SIG-M5 (cell line): ENCODE measurements around the gene VPS13C.
"Not testable (repeated sequence)": the region's sequence is repeated elsewhere in the genome, so short reads cannot be mapped to it uniquely, and the experiment has no call there.

ENCODE experiments used
- DNase-seq: peaks from one replicate; lab custom pipeline; 2025; lab: John Stamatoyannopoulos, UW

Gene VPS13C

DNA sequence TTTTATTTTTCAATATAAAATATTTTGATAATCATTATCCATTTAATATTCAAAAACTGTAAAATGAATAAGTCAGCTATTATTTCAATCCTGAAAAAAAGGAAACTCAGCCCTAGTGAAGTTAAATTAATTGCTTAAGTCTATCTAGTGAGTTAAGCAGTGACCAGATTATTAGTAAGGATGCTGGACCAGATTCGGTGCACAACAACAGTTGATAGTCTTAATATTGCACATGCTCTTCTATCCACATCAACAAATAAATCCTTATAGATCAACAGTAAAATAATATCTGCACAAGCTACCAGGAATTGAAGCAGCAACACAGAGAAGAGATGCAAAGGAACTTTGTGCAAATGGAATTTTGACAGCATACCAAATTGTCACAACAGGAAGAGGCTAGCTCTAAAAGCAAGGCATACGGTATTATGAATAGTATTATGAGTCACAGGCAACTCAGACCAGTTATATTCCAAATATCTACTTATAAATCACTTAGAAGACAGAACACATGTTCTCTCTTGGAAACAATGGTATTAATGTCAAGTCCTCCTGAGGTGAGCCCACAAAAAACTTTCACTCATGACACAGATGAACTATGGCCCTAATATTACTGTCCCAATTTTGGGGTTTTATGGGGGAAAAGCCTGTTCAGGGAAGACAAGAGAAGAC lies 24.9 kb downstream of the VPS13C start:
- no peak for DNase-seq

DNA sequence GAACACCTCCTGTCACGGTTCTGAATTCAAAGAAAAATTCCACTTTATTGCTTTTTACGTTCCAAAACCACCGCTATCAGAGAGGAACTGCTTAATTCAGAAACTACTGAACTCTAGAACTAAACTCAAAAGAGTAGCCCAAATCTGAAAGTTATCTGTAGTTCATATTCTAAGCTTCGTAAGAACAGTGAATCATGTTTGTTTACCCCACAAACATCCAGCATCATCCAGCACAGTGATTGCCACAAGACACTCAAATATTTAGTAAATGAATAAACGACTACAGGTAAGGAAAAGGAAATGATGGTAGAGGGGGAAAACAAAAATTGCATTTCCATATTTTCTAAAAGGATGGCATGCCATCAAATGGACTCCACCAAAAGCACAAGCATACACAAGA lies 32.3 kb downstream of the VPS13C start:
- no peak for DNase-seq

DNA sequence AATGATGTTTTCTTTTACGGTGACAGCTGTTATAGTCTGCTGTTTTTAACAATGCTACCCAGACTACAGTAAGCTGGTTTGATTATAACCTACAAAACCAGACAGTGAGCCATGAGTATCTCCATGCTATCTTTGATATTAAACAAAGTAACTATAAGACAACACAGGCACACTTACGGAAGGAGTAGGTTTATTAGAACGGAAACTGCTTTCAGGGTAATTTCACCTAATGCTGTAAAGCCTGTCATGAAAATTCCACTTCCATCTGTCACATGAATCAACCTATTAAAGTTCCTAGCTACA lies 33.0 kb downstream of the VPS13C start:
- no peak for DNase-seq

- DNase-seq: no peak
These were observed 33.6 kb downstream of the VPS13C start for GRCh38 chr15:62026487-62027262.

GRCh38 chr15:62021991-62022600 lies 38.2 kb downstream of the VPS13C start:
- no peak for DNase-seq

DNA sequence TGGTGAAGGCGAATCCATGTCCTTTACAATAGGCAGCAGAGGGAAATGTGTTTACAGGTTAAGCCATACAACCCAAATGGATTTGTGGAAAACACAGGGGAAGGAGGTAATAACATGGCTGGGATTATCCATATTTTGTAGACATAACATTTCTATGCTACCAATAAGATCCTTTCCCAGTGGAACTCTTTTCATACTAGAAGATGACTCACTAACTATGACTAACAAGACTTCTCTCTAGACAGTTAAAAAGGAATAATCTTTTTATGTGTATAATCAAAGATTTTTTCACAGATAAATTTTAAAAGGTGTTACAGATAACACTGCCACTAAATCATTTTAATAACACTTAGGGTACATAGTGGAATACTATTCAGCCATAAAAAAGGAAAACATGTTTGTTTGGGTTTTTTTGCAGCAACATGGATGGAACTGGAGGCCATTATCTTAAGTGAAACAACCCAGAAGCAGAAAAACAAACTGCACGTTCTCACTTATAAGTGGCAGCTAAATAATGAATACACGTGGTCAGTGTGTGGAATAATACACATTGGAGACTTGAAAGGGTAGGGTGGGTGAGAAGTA lies 39.6 kb downstream of the VPS13C start:
- no peak for DNase-seq

DNA sequence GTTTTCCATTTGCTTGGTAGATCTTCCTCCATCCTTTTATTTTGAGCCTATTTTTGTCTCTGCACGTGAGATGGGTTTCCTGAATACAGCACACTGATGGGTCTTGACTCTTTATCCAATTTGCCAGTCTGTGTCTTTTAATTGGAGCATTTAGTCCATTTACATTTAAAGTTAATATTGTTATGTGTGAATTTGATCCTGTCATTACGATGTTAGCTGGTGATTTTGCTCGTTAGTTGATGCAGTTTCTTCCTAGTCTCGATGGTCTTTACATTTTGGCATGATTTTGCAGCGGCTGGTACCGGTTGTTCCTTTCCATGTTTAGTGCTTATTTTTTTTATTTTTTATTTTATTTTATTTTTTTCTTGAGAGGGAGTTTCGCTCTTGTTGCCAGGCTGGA lies 54.9 kb downstream of the VPS13C start:
- not testable (repeated sequence) for DNase-seq

- no peak for DNase-seq
These were observed 62.5 kb downstream of the VPS13C start for GRCh38 chr15:61997786-61998185.

DNA sequence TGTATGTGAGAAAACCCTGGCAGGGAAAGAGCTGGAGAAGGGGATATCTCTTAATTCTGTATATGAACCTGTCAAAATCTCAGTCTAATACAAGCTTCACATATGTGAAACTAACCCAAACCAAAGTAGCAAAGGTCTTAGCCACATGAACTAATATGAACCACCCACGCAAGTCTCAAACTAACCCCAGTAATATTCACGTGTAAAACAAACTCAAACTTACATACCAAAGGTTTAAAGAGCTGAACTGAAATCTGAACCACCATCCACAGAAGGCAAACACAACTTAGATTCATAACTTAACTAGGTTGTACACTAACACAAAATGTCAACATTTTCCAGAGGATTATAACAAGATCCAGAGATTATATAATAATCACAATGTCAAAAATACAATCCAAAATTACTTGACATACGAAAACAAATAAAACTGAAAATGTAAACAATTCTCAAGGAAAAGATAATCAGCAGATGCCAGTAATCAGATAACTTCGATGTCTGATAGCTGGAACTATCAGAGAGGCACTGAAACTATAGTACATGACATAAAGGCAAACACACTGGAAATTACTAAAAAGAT lies 64.1 kb downstream of the VPS13C start:
- no peak for DNase-seq

DNA sequence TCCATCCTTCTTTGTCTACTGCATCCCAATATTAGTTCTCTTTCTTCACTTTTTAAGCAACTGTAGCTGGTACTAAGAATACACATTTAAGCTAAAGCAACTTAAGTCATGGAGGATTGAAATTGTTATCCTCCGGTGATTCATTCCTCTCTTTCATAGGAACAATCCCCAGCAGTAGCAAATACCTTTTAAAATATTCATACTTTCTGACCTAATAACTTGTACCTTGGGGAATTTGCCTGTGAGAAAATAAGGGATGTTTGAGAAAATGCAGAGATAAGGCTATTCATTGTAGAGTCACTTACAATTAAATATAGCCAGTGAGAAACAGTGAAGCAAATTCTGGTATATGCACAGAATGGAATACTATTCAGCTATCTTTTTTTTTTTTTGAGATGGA lies 66.0 kb downstream of the VPS13C start:
- DNase-seq: no peak

DNA sequence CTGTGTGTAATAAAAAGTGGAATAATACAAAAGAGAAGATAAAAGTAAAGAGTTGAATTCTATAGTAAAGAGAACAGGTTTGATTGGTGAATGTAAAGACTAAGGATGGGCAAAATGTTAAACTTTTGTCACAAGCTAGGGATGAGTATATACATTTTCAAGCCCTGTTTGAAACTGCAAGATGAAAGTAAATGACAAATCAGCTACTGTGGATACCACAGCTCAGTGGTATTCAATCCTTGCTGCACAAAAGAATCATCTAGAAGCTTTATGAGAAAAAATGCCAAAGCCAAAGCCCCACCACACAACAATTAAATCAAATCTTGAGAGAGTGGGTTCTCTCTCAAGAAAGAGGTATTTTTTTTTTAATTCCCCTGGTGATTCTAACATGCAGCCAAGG lies 67.7 kb downstream of the VPS13C start:
- no peak for DNase-seq

GRCh38 chr15:61989667-61990066 lies 70.6 kb downstream of the VPS13C start:
- DNase-seq: no peak

GRCh38 chr15:61987824-61988223 lies 72.4 kb downstream of the VPS13C start:
- DNase-seq: no peak

DNA sequence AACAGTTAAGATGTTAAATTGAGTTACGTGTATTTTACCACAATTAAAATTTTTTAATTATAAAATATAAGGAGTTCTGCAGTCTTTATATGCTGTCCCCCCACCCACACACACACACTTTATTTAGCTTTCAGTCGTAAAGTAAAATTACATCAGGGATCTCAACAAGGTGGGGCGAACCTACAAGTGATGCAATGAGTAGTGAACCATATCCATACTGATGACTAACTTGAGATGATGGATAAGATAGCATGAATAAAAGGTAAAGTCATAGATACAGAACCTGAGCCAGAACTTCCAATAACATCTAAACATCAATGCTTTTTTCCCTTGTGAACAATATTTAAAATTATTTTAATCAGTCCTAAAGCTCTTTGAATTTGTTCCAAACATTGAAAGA lies 77.2 kb downstream of the VPS13C start:
- DNase-seq: no peak

GRCh38 chr15:61978225-61978624 lies 82.0 kb downstream of the VPS13C start:
- DNase-seq: no peak

GRCh38 chr15:61974759-61975158 lies 85.5 kb downstream of the VPS13C start:
- DNase-seq: no peak

DNA sequence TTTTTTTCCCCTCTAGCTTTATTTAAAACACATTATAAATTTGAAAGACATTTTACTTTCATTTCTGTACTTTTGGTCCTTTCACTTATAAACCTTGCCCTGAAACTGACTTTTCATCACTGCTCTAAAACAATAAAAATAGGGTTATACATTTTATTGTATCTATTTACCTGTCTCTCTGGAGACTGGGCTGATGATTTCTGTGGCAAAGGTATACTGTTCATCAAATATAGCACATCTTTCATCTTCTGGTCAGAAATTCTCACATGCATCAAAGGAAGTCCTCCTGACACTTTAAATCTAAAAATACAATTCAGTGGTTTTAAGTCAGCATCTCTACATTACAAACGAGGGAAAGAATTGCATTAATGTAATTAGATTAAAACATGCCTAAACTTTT lies 86.1 kb downstream of the VPS13C start:
- DNase-seq: no peak

- no peak for DNase-seq
These were observed 108.3 kb downstream of the VPS13C start for GRCh38 chr15:61951949-61952348.

DNA sequence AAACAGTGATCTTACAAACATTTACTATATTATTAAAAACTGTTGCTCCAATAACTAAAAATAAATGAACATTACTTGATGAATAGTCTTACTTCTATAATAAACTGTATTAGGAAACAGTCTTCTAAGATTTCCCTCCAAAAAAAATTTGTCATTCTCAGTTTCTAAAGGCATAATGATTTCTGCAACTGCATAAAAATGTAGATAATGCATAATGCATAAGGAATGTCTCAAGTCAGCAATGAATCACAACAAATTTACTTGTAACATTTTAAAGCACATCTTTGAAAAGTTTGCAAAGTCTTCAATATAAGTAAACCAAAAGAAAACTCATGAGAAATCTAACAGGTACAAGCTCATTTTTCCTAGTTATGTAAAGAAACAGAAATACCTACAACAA lies 113.5 kb downstream of the VPS13C start:
- DNase-seq: no peak

- DNase-seq: no peak
These were observed 116.3 kb downstream of the VPS13C start for GRCh38 chr15:61943992-61944391.

- DNase-seq: no peak
These were observed 122.0 kb downstream of the VPS13C start for GRCh38 chr15:61938249-61938648.

- no peak for DNase-seq
These were observed 123.6 kb downstream of the VPS13C start for GRCh38 chr15:61936528-61937195.
